HCT116 (cell line): Measurements from ENCODE around the gene DOCK4. TPM values are rescaled to one million over a fixed set of nuclear protein-coding genes. Genes with fewer than 3 reads are reported as not detected.

Experiments
- ATAC-seq: fragments of 200-7000 bp; cut with Tn5 transposase; 2 replicates; pipeline ENCODE4 v1.9.1; 2020; ENCODE audit warnings: mild to moderate bottlenecking, moderate library complexity
- BruUV-seq: library from RNA; stranded (reverse); fragments of 400-500 nt; replicated peaks from 2 replicates; lab custom pipeline; 2021; lab: Mats Ljungman, UMichigan
- CTCF ChIA-PET: fragments of 300-600 bp; sonication (Branson Sonifier 250); formaldehyde crosslinking; loops from one replicate; lab custom pipeline; 2021; ENCODE audit warnings: antibody characterized with exemption; lab: Charles Lee
- POLR2A ChIA-PET: fragments of 300-600, 350-600 bp; sonication (Branson Sonifier 250); formaldehyde crosslinking; loops from one replicate; lab custom pipeline; 2021; ENCODE audit warnings: antibody characterized with exemption; lab: Charles Lee
- RAD21 ChIA-PET, 2 experiments: fragments of 300-600 bp; sonication (Branson Sonifier 250); formaldehyde crosslinking; loops; one replicate each; lab custom pipeline; 2023; ENCODE audit warnings: low total read pairs in 2 of 2; ENCODE audit not compliant: uncharacterized antibody in 2 of 2, unreplicated experiment in 2 of 2, low non-redundant PET in 1 of 2; lab: Charles Lee
- DNase-seq: peaks from one replicate; pipeline ENCODE4 v3.0.0-alpha.2; 2010; ENCODE audit warnings: low read depth, low spot score
- H2AFZ ChIP-seq: fragments of 200-600 bp; shearing (Covaris generic), sonication (generic); 2 replicates; pipeline ENCODE4 v1.6.1; 2017; ENCODE audit warnings: low read depth, mixed run types, mixed read lengths, antibody characterized with exemption, low read length; ENCODE audit not compliant: poor library complexity, severe bottlenecking
- H3K27ac ChIP-seq: 2 replicates; pipeline ENCODE4 v1.5.1; 2012; ENCODE audit warnings: low read depth, low read length
- H3K27me3 ChIP-seq: fragments of 200-600 bp; sonication (generic); 2 replicates; pipeline ENCODE4 v1.6.1; 2016; ENCODE audit warnings: mixed run types, low read length, mixed read lengths; ENCODE audit not compliant: insufficient read depth
- H3K36me3 ChIP-seq, 2 experiments: fragments of 200-500 bp in 1 of 2; fragments of 200-600 bp in 1 of 2; sonication (Bioruptor generic) in 1 of 2; sonication (generic) in 1 of 2; 2 replicates each; pipeline versions ENCODE4 v1.5.1 to v1.6.1; 2014 to 2016; ENCODE audit warnings: low read length in 2 of 2, inconsistent platforms in 1 of 2, mixed read lengths in 1 of 2, mixed run types in 1 of 2; ENCODE audit not compliant: insufficient read depth in 2 of 2, control insufficient read depth in 1 of 2
- H3K4me1 ChIP-seq, 2 experiments: fragments of 200-600 bp in 1 of 2; sonication (generic) in 1 of 2; 2 replicates each; pipeline versions ENCODE4 v1.5.1 to v1.6.1; 2012 to 2017; ENCODE audit warnings: low read length in 2 of 2, inconsistent platforms in 1 of 2, mild to moderate bottlenecking in 1 of 2, mixed read lengths in 1 of 2, mixed run types in 1 of 2, moderate library complexity in 1 of 2; ENCODE audit not compliant: insufficient read depth in 2 of 2, control insufficient read depth in 1 of 2
- H3K4me2 ChIP-seq: fragments of 200-600 bp; sonication (generic); 2 replicates; pipeline ENCODE4 v1.6.1; 2017; ENCODE audit warnings: mixed run types, low read length, mixed read lengths
- H3K4me3 ChIP-seq, 2 experiments: fragments of 200-600 bp in 1 of 2; sonication (generic) in 1 of 2; replicated peaks in 1 of 2; 2 replicates each; pipeline ENCODE4 v1.5.1; 2011 to 2016; ENCODE audit warnings: low read length in 2 of 2, control low read depth in 1 of 2, low read depth in 1 of 2, mild to moderate bottlenecking in 1 of 2, mixed read lengths in 1 of 2, mixed run types in 1 of 2
- H3K79me2 ChIP-seq: fragments of 200-600 bp; sonication (generic); 2 replicates; pipeline ENCODE4 v1.6.1; 2017; ENCODE audit warnings: mild to moderate bottlenecking, mixed run types, low read length, moderate library complexity, mixed read lengths; ENCODE audit not compliant: insufficient read depth
- H3K9ac ChIP-seq: fragments of 200-600 bp; sonication (generic); 2 replicates; pipeline ENCODE4 v1.6.1; 2016; ENCODE audit warnings: low read length, mixed read lengths
- H3K9me2 ChIP-seq: fragments of 200-600 bp; sonication (generic), shearing (Covaris generic); 2 replicates; pipeline ENCODE4 v1.6.1; 2017; ENCODE audit warnings: mixed run types, mild to moderate bottlenecking, moderate library complexity; ENCODE audit not compliant: insufficient read depth
- H3K9me3 ChIP-seq, 2 experiments: fragments of 200-500 bp in 1 of 2; fragments of 200-600 bp in 1 of 2; sonication (Bioruptor generic) in 1 of 2; sonication (generic) in 1 of 2; 2 replicates each; pipeline ENCODE4 v1.6.1; 2014 to 2017; ENCODE audit warnings: low read length in 2 of 2, mixed read lengths in 2 of 2, inconsistent platforms in 1 of 2, low read depth in 1 of 2, mild to moderate bottlenecking in 1 of 2, mixed run types in 1 of 2, moderate library complexity in 1 of 2; ENCODE audit not compliant: control insufficient read depth in 1 of 2, insufficient read depth in 1 of 2
- H4K20me1 ChIP-seq: fragments of 200-600 bp; sonication (generic), shearing (Covaris generic); 2 replicates; pipeline ENCODE4 v1.6.1; 2017; ENCODE audit warnings: mixed run types, mild to moderate bottlenecking, moderate library complexity; ENCODE audit not compliant: insufficient read depth
- ATF3 ChIP-seq: IDR thresholded peaks from 2 replicates; pipeline ENCODE4 v1.6.1; 2012
- CBX3 ChIP-seq: IDR thresholded peaks from 2 replicates; pipeline ENCODE4 v1.6.1; 2012; ENCODE audit warnings: low read depth
- CEBPB ChIP-seq: IDR thresholded peaks from 2 replicates; pipeline ENCODE4 v1.6.1; 2012; ENCODE audit warnings: low read depth
- EGR1 ChIP-seq: IDR thresholded peaks from 2 replicates; pipeline ENCODE4 v1.6.1; 2012; ENCODE audit warnings: low read depth
- ELF1 ChIP-seq: IDR thresholded peaks from 2 replicates; pipeline ENCODE4 v1.6.1; 2012; ENCODE audit warnings: low read depth, borderline replicate concordance
- EZH2 ChIP-seq: fragments of 200-600 bp; sonication (generic); IDR thresholded peaks from 2 replicates; pipeline ENCODE4 v1.6.1; 2017; ENCODE audit warnings: antibody characterized with exemption, mixed run types
- FOSL1 ChIP-seq: IDR thresholded peaks from 2 replicates; pipeline ENCODE4 v1.6.1; 2012; ENCODE audit warnings: low read depth
- JUND ChIP-seq: IDR thresholded peaks from 2 replicates; pipeline ENCODE4 v1.6.1; 2012
- MAX ChIP-seq: IDR thresholded peaks from 2 replicates; pipeline ENCODE4 v1.6.1; 2012
- POLR2A ChIP-seq: IDR thresholded peaks from 2 replicates; pipeline ENCODE4 v1.7.0; 2011; ENCODE audit warnings: borderline replicate concordance; ENCODE audit not compliant: insufficient read depth, insufficient read length; ENCODE audit errors: extremely low read depth
- POLR2AphosphoS5 ChIP-seq: IDR thresholded peaks from 2 replicates; pipeline ENCODE4 v1.6.1; 2011; ENCODE audit warnings: mild to moderate bottlenecking, low read depth, low read length, moderate library complexity
- RAD21 ChIP-seq: IDR thresholded peaks from 2 replicates; pipeline ENCODE4 v1.6.1; 2012; ENCODE audit warnings: low read depth, mild to moderate bottlenecking
- SP1 ChIP-seq: IDR thresholded peaks from 2 replicates; pipeline ENCODE4 v1.6.1; 2012; ENCODE audit warnings: low read depth
- SRF ChIP-seq: IDR thresholded peaks from 2 replicates; pipeline ENCODE4 v1.6.1; 2012; ENCODE audit warnings: low read depth
- YY1 ChIP-seq: IDR thresholded peaks from 2 replicates; pipeline ENCODE4 v1.6.1; 2011; ENCODE audit warnings: low read length, low read depth, moderate library complexity, mild to moderate bottlenecking; ENCODE audit not compliant: insufficient replicate concordance; ENCODE audit errors: extremely low read depth
- ZFX ChIP-seq: fragments of 450-650 bp; IDR thresholded peaks from 2 replicates; pipeline ENCODE4 v1.6.1; 2017
- ZNF274 ChIP-seq: fragments of 200-500 bp; sonication (Bioruptor generic); IDR thresholded peaks from 2 replicates; pipeline ENCODE4 v1.6.1; 2014; ENCODE audit warnings: mild to moderate bottlenecking, low read depth, low read length, inconsistent platforms
- intact Hi-C: fragments of 100-400 bp; cut with micrococcal nuclease; formaldehyde crosslinking; loops from 2 replicates; pipeline ENCODE4 v1.10.0; 2022
- total RNA-seq: library from RNA; stranded (reverse); gene quantifications from one replicate; pipeline ENCODE4 v1.2.1, GENCODE V29; 2021; ENCODE audit not compliant: unreplicated experiment
- TF ChIP-seq, protein P1 (sequence below): IDR thresholded peaks from 2 replicates; pipeline ENCODE4 v1.6.1; 2011; ENCODE audit warnings: mild to moderate bottlenecking, low read length, moderate library complexity; ENCODE audit not compliant: insufficient replicate concordance; ENCODE audit errors: extremely low read depth

DOCK4 gene
- total RNA-seq, 1 experiment from 2014 or later, result 2.2 TPM

- Histone ChIP-seq H3K27ac (no peak overlapping the region), H3K4me1 (no peaks in the 10 kb centered on the region), H3K4me3 (no peak overlapping the region), H3K27me3 (no peaks in the 10 kb centered on the region), H3K9me2 (no peaks in the 10 kb centered on the region), H3K9ac (no peak overlapping the region), H3K9me3 (no peaks in the 10 kb centered on the region), H4K20me1 (no peaks in the 10 kb centered on the region), H2AFZ (no peak overlapping the region), H3K36me3 (no peaks in the 10 kb centered on the region), H3K4me2 (no peak overlapping the region), H3K79me2 (no peaks in the 10 kb centered on the region)
- TF ChIP-seq ZFX, result no peak
- no peak for TF ChIP-seq JUND
- no peak for TF ChIP-seq POLR2AphosphoS5
- no peak for TF ChIP-seq EGR1
- TF ChIP-seq ZNF274, result no peak
- TF ChIP-seq EZH2, result no peak
- TF ChIP-seq MAX, result no peak
- TF ChIP-seq CBX3, result no peak
- RAD21 ChIA-PET, result no interaction called here
- ATAC-seq, result no peak
- POLR2A ChIA-PET, result no interaction called here
- no peak for DNase-seq
- intact Hi-C loops, result no loop called here
- no TSS peak for BruUV-seq
- CTCF ChIA-PET, result no interaction called here
Observed at GRCh38 chr7:112171673-112172072, 34.5 kb downstream of the DOCK4 start.

- CTCF ChIA-PET, result no interaction called here
- H3K4me1 ChIP-seq, result no peaks in the 10 kb centered on the region
- no peaks in the 10 kb centered on the region for H3K27me3 ChIP-seq
- POLR2A ChIA-PET, result no interaction called here
- no peak for ATAC-seq
- no peak overlapping the region for H2AFZ ChIP-seq
- H4K20me1 ChIP-seq, result no peaks in the 10 kb centered on the region
- H3K4me2 ChIP-seq, result no peak overlapping the region
- no peaks in the 10 kb centered on the region for H3K36me3 ChIP-seq
- no peaks in the 10 kb centered on the region for H3K9me2 ChIP-seq
- no peak overlapping the region for H3K4me3 ChIP-seq
- BruUV-seq, result no TSS peak
- no peak for DNase-seq
- no peaks in the 10 kb centered on the region for H3K9me3 ChIP-seq
- H3K79me2 ChIP-seq, result no peaks in the 10 kb centered on the region
- RAD21 ChIA-PET, result no interaction called here
- H3K9ac ChIP-seq, result no peak overlapping the region
- intact Hi-C loops, result no loop called here
- no peak overlapping the region for H3K27ac ChIP-seq
- TF ChIP-seq ELF1, result no peak
- TF ChIP-seq FOSL1, result no peak
- no peak for TF ChIP-seq SP1
- no peak for TF ChIP-seq EGR1
- TF ChIP-seq RAD21, result no peak
- no peak for TF ChIP-seq EZH2
- no peak for TF ChIP-seq POLR2A
- TF ChIP-seq ATF3, result no peak
- no peak for TF ChIP-seq CEBPB
- TF ChIP-seq SRF, result no peak
- TF ChIP-seq, protein P1, sequence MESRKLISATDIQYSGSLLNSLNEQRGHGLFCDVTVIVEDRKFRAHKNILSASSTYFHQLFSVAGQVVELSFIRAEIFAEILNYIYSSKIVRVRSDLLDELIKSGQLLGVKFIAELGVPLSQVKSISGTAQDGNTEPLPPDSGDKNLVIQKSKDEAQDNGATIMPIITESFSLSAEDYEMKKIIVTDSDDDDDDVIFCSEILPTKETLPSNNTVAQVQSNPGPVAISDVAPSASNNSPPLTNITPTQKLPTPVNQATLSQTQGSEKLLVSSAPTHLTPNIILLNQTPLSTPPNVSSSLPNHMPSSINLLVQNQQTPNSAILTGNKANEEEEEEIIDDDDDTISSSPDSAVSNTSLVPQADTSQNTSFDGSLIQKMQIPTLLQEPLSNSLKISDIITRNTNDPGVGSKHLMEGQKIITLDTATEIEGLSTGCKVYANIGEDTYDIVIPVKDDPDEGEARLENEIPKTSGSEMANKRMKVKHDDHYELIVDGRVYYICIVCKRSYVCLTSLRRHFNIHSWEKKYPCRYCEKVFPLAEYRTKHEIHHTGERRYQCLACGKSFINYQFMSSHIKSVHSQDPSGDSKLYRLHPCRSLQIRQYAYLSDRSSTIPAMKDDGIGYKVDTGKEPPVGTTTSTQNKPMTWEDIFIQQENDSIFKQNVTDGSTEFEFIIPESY, result no peak
- TF ChIP-seq YY1, result no peak
- TF ChIP-seq MAX, result no peak
Observed at GRCh38 chr7:112168915-112169314, 37.3 kb downstream of the DOCK4 start.
